ENCODE measurements around the gene DYNLT1.

- TF ChIP-seq POLR2A (IDR thresholded peaks at IDR 0.05; ENCODE audit: low read depth, low read length) (no peak), USF2 (IDR thresholded peaks at IDR 0.05; ENCODE audit: low read depth, low read length) (no peak), CEBPB (IDR thresholded peaks at IDR 0.05; ENCODE audit: low read depth, low read length) (no peak)
Measured at GRCh38 chr6:158589366-158589765, 55.2 kb downstream of the DYNLT1 start.

Measured in IMR-90 (cell line).